A204.1 (cell line): ENCODE results near the gene IL17RC.
"Not testable (repeated sequence)": the region's sequence is repeated elsewhere in the genome, so short reads cannot be mapped to it uniquely, and the experiment has no call there.

Source experiments
- FAIRE-seq: peaks from 2 replicates; lab custom pipeline; 2012; peaks lifted over from hg19 to GRCh38; lab: Jason Lieb, UNC

Gene IL17RC

DNA sequence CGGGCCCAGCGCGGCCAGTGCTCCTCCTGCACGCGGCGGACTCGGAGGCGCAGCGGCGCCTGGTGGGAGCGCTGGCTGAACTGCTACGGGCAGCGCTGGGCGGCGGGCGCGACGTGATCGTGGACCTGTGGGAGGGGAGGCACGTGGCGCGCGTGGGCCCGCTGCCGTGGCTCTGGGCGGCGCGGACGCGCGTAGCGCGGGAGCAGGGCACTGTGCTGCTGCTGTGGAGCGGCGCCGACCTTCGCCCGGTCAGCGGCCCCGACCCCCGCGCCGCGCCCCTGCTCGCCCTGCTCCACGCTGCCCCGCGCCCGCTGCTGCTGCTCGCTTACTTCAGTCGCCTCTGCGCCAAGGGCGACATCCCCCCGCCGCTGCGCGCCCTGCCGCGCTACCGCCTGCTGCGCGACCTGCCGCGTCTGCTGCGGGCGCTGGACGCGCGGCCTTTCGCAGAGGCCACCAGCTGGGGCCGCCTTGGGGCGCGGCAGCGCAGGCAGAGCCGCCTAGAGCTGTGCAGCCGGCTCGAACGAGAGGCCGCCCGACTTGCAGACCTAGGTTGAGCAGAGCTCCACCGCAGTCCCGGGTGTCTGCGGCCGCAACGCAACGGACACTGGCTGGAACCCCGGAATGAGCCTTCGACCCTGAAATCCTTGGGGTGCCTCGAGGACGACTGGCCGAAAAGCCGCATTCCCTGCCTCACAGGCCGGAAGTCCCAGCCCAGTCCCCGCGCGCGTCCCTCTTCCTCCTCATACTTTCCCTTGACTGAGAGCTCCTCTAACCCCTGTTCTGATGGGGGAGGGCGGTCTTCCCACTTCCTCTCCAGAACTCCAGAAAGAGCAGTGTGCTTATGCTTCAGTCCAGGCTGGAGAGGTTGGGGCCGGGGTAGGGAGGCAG is 1.4 kb upstream of the IL17RC start:
- no peak for FAIRE-seq

DNA sequence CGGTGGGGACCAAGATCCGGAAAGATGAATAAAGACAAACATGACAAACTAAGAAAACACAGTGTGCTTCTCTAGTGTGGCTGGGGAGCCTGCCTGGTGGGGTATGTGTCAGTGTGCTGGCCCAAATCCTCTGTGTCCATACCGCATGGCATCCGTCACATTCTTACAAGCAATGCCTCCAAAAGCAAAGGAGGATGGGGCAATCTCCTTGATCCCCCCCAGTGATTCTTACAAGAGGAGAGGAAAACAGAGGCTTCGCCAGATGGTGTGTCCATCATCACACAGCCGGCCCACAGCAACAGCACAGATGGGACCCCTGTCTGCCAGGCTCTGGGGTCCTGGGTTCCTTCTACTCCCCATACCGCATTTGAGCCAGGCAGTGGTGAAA is 558 bp upstream of the IL17RC start:
- no peak for FAIRE-seq

DNA sequence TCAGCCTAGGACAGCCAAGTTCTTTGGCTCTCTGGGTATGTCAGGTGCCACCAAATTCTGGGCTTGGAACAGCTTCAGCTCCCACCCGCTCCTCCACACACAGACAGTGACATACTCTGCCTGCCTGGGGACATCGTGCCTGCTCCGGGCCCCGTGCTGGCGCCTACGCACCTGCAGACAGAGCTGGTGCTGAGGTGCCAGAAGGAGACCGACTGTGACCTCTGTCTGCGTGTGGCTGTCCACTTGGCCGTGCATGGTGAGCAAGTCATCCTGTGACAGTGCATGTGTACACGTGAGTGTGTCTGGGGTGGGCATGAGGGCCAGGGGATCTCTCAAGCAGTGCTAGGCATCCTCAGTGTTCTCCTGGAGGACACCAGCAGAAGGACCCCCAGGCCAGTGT is 922 bp downstream of the IL17RC start:
- FAIRE-seq, result no peak

DNA sequence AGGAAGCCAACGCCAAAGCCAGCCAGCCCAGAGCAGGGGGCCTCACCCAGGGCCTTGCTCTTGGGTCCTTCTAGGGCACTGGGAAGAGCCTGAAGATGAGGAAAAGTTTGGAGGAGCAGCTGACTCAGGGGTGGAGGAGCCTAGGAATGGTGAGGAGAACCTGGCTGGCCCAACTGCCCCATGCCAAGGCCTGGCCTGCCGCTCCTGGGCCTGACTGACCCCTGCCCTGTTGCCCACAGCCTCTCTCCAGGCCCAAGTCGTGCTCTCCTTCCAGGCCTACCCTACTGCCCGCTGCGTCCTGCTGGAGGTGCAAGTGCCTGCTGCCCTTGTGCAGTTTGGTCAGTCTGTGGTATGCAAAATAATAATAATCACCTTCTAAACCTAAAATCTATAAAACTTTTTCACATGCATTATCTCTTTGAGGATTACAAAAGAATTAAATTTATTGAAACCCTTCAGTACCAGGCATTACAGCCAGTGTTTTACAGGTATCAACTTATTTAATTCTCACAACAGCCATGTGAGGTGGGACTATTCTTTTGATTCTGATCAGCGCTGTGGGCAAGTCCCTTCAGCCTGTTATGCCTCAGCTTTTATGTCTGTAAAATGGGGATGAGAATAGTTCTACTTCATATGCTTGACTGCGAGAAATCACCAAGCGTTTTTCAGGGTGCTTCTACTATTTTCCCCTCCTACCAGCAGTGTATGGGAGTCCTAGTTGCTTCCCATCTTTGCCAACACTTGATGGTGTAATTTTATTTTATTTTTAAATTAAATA is 1.6 kb downstream of the IL17RC start:
- FAIRE-seq, result no peak

DNA sequence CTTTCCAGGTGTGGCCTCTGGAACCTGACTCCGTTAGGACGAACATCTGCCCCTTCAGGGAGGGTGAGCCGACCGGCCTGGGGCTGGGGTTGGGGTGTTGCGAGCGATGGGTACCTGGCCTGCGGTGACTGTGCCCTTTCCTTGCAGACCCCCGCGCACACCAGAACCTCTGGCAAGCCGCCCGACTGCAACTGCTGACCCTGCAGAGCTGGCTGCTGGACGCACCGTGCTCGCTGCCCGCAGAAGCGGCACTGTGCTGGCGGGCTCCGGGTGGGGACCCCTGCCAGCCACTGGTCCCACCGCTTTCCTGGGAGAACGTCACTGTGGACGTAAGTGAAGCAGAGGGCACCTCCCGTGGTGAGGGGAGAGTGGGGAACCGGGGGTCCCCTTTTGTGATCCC is 11.3 kb downstream of the IL17RC start:
- FAIRE-seq, result no peak

DNA sequence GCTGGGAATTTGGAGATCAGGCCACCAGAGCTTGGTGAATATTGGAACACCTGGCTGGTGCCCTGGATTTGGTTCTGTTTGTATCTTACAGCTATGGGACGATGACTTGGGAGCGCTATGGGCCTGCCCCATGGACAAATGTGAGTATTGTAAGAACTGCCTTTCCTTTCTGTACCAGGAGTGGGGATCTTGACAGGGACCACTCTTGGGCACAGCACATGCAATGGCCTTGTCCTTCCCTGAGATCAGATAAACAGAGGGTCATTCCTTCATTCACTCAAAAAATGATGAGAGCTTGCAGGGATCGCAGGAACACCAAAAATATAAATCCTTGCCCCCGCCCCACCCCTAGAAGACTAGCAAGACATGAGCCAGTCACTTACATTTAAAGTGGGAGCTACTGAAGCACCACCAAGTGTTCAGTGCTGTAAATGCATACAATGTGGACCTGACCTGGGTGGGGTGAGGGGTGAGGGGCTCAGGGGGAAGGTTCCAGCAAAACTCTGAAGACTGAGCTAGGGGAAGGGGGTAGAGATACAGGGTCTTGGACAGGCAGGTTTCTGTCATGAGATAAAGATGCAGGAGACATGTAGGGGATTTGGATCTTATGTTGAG is 14.0 kb downstream of the IL17RC start:
- no peak for FAIRE-seq

DNA sequence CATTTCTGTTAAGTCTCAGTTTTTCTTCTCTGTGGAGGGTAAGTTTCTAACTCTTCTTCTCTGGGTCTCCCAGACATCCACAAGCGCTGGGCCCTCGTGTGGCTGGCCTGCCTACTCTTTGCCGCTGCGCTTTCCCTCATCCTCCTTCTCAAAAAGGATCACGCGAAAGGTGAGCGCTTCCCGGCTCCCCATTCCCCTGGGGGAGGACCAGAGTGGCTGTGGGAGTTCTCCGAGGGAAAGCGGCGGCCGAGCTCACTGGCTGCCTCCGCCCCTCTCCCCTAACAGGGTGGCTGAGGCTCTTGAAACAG is 15.6 kb downstream of the IL17RC start:
- no peak for FAIRE-seq

DNA sequence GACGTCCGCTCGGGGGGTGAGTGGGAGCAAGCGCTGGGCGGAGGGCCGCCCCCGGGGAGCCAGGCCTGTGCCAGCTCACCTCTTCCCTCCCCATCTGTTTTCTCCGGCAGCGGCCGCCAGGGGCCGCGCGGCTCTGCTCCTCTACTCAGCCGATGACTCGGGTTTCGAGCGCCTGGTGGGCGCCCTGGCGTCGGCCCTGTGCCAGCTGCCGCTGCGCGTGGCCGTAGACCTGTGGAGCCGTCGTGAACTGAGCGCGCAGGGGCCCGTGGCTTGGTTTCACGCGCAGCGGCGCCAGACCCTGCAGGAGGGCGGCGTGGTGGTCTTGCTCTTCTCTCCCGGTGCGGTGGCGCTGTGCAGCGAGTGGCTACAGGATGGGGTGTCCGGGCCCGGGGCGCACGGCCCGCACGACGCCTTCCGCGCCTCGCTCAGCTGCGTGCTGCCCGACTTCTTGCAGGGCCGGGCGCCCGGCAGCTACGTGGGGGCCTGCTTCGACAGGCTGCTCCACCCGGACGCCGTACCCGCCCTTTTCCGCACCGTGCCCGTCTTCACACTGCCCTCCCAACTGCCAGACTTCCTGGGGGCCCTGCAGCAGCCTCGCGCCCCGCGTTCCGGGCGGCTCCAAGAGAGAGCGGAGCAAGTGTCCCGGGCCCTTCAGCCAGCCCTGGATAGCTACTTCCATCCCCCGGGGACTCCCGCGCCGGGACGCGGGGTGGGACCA is 16.1 kb downstream of the IL17RC start:
- FAIRE-seq, result no peak

DNA sequence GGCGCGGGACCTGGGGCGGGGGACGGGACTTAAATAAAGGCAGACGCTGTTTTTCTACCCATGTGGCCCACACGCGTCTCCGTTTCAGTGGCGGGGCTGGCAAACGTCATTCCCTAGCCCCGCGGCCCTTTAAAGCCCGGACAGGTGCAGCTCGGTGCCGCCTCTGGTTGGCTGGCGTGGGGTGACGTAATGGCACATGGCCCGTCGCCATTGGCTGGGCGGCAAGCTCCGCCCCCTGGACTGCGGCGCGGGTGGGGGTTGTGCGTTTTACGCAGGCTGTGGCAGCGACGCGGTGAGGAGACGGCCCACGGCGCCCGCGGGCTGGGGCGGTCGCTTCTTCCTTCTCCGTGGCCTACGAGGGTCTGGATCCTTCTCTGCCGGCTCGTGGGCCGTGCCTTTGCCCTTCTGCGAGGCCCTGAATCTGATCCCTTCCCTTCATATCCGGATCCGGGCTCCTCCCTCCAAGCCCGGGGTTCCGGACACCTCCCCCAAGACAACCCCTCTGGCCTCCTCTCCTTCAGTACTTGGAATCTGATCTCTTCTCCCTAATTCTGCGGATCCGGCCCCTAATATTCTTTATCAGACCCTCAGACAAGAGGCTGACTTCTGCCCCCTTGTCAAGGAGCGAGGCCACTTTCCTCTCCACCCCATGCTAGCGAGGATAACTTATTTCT is 16.8 kb downstream of the IL17RC start, which contains the start of gene CRELD1:
TSS of gene CRELD1 (plus strand) at position 274 of the 674 bp plus-strand sequence. CDS start 605 bp downstream, outside the sequence.
- FAIRE-seq, result peak; percentile 51

DNA sequence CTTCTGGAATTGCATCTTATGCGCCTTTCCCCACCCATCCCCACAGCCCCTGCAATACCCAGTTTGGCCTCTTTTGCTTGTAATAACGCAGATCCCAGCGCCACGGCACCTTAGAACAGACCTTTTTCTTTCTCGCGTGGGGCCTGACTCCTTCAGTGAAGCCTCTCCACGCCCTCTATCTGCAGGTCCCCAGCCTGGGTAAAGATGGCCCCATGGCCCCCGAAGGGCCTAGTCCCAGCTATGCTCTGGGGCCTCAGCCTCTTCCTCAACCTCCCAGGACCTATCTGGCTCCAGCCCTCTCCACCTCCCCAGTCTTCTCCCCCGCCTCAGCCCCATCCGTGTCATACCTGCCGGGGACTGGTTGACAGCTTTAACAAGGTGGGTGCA is 17.3 kb downstream of the IL17RC start:
- no peak for FAIRE-seq

DNA sequence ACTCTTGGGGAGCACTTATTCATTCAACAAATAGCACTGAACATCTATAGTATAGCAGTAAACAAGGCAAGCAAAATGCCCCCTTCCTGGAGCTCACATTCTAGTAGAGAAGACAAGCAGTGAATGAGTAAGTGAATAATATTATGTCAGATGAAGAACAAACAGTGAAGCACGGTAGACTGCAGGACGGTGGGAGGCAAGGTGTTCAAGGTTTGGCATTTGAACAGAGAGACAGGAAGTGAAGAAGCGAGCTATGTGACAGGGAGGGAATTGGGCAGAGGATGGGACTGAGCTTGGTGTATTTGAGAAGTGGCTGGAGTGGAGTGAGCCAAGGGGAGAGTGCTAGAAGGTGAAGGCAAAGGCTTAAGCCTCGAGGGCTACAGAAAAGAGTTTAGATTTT is 18.1 kb downstream of the IL17RC start:
- no peak for FAIRE-seq

DNA sequence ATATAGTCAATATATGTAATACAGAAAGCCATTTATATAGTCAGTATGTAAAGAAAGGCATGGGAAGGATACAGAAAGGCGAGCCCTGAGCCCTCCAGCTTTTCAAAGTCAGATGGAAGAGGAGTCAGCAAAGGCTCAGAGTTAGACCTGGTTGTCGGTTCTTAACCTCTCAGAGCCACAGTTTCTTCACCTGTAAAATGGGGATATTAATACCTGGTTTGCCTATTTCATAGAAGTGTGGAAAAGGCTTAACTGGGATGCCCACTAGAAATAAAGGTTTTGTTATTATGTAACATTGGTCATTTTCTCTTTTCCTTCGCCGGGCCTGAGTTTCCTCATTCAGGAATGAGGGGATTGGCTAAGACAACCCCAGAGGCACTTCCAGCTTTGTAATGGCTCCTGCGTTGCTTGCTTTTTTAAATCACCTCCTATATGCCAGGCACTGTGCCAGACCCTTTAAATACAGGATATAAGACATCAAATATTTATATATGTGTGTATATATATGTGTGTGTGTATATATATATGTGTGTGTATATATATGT is 19.1 kb downstream of the IL17RC start:
- no peak for FAIRE-seq

DNA sequence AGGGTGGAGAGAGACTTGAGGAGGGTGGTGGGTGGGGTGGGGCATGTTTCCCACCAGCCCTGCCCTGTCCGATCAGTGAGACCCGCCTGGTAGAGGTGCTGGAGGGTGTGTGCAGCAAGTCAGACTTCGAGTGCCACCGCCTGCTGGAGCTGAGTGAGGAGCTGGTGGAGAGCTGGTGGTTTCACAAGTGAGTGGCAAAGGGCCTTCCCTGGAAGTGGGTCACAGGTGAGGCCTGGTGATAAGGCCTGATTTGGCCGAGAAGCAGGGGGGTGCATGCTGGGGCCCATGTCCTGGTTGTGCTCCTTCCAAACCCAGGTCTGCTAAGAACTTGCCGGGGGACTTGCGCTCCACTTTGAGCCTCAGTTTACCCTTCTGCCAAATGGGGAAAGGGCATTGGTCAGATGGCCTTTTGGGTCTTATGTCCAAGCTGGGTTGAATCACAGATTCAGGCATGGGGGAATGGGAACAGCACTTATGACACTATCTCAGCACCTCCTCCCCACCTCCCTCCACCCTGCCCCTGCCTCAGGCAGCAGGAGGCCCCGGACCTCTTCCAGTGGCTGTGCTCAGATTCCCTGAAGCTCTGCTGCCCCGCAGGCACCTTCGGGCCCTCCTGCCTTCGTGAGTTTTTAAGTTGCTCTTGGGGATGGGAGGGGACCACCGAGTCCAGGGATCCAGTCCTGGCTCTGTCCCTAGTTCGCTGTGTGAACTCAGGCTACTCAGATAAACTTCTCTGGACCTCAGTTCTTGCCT is 20.8 kb downstream of the IL17RC start:
- FAIRE-seq, result no peak

DNA sequence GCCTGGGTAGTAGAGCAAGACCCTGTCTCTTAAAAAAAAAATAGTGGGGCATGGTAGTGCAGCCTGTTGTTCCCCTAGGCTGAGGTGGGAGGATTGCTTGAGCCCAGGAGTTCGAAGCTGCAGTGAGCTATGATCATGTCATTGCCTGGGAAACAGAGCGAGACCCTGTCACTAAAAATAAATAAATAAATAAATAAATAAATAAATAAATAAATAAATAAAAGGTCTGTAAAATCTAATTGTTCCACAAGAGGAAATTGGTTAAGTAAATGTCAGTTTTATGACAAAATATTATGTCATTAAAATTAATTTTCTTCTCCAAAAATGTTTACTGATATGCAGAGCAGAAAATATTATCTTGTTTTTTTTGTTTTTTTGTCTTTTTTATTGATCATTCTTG is 22.1 kb downstream of the IL17RC start:
- no peak for FAIRE-seq

DNA sequence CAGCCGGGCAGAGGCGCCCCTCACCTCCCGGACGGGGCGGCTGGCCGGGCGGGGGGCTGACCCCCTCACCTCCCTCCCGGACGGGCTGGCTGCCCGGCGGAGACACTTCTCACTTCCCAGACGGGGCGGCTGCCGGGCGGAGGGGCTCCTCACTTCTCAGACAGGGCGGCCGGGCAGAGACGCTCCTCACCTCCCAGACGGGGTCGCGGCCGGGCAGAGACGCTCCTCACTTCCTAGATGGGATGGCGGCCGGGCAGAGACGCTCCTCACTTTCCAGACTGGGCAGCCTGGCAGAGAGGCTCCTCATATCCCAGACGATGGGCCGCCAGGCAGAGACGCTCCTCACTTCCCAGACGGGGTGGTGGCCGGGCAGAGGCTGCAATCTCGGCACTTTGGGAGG is 23.0 kb downstream of the IL17RC start:
- not testable (repeated sequence) for FAIRE-seq

DNA sequence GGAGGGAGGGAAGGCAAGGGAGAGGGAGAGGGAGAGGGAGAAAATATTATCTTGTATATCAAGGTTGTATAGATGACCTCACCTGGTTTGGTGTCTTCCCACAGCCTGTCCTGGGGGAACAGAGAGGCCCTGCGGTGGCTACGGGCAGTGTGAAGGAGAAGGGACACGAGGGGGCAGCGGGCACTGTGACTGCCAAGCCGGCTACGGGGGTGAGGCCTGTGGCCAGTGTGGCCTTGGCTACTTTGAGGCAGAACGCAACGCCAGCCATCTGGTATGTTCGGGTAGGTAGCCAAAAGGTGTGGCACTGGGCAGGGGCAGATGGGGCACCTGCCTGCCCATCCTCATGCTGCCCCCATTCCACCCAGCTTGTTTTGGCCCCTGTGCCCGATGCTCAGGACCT is 23.8 kb downstream of the IL17RC start:
- no peak for FAIRE-seq

DNA sequence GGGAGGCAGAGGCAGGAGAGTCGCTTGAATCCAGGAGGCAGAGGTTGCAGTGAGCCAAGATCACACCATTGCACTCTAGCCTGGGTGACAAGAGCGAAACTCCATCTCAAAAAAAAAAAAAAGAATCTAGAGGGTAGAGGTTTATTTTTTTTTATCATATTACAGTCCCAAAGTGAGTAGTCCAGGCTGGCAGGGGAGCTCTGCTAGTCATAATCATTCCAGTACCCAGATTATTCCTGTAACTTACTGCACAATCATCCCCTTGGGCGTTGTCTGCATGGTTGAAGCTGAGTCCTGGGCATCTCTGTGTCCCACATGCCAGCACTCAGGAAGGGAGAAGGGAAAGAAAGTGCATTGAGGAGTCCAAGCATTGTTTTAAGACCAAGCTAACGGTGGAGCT is 25.3 kb downstream of the IL17RC start:
- FAIRE-seq, result no peak

DNA sequence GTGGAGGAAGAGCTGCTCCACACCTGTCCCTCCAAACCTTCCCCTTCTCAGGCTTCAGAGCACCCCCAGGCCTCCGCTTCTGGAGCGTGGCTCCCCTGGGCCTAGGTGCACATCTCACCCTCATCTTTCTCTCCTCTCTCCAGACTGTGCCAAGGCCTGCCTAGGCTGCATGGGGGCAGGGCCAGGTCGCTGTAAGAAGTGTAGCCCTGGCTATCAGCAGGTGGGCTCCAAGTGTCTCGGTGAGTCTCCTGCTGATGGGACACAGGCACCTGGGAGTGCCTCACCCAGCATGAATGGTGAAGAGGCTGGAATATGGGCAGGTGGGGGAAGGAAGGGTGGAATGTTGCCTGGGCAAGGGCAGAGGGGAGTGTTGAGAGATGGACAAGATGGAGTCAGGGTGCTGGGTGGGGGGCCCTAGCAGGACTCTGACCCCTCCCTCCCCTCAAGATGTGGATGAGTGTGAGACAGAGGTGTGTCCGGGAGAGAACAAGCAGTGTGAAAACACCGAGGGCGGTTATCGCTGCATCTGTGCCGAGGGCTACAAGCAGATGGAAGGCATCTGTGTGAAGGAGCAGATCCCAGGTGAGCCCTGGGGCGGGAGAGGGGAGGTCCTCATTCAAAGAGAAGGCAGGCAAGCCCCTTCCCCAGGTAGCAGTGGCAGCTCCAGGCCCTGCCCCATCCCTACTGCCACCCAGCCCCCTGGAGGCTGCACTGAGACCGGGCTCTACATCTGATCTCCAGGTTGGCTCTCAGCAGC is 26.2 kb downstream of the IL17RC start:
- no peak for FAIRE-seq

DNA sequence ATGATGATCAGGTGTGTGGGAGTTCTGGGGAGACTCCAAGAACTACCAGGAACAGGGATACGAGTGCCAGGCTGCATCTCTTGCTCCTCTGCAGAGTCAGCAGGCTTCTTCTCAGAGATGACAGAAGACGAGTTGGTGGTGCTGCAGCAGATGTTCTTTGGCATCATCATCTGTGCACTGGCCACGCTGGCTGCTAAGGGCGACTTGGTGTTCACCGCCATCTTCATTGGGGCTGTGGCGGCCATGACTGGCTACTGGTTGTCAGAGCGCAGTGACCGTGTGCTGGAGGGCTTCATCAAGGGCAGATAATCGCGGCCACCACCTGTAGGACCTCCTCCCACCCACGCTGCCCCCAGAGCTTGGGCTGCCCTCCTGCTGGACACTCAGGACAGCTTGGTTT is 27.4 kb downstream of the IL17RC start:
- FAIRE-seq, result no peak

DNA sequence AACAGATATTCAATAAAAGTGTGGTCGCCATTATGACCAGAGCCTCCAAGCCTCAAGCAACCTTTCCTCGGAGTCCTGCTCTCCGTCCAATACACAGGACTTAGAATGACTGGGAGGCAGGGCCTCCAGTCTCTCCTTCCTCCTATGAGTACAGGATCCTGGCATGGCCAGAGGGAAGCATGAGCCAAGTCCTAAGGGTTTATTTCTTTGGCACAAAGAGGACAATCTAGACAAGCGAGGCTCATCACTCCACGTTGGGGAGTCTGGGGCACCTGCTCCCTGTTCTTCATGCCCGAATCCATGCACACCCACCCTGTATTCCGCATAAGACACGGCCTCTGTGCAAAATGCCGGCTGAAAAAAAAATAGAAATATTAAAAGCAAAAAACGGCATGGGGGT is 28.5 kb downstream of the IL17RC start:
- no peak for FAIRE-seq
